ENCODE results near the gene MEI1.

Gene MEI1

GRCh38 chr22:41782751-41783150, 83.4 kb downstream of the MEI1 start:
- Mint-ChIP-seq H3K4me3 (peak overlapping the region; percentile 81), H3K36me3 (ENCODE audit: insufficient read depth) (peaks cover 19% of the 10 kb centered on the region), H3K4me1 (peaks cover 52% of the 10 kb centered on the region), H3K27me3 (no peaks in the 10 kb centered on the region), H3K27ac (ENCODE audit: low read depth) (peak overlapping the region; percentile 91), H3K9me3 (no peaks in the 10 kb centered on the region)
- ATAC-seq (replicated peaks; ENCODE audit: extremely low read depth, poor library complexity, severe bottlenecking) (no peak), DNase-seq (ENCODE audit: low spot score in 2 of 2) (no peak)

- H3K4me1 Mint-ChIP-seq, result peaks cover 32% of the 10 kb centered on the region
- no peak overlapping the region for H3K4me3 Mint-ChIP-seq
- DNase-seq (ENCODE audit: low spot score in 2 of 2) (no peak), ATAC-seq (replicated peaks; ENCODE audit: extremely low read depth, poor library complexity, severe bottlenecking) (no peak)
- H3K9me3 Mint-ChIP-seq, result no peaks in the 10 kb centered on the region
- peak overlapping the region; percentile 19 for H3K27ac Mint-ChIP-seq (ENCODE audit: low read depth)
- H3K36me3 Mint-ChIP-seq (ENCODE audit: insufficient read depth), result peaks cover 21% of the 10 kb centered on the region
- no peaks in the 10 kb centered on the region for H3K27me3 Mint-ChIP-seq
These were observed 88.0 kb downstream of the MEI1 start for GRCh38 chr22:41787331-41787730.

- ATAC-seq (replicated peaks; ENCODE audit: extremely low read depth, poor library complexity, severe bottlenecking), result no peak
- DNase-seq (ENCODE audit: low spot score in 2 of 2), result no peak
- peaks cover 7% of the 10 kb centered on the region for H3K4me1 Mint-ChIP-seq
- H3K4me3 Mint-ChIP-seq, result no peak overlapping the region
- H3K27me3 Mint-ChIP-seq, result no peaks in the 10 kb centered on the region
- no peaks in the 10 kb centered on the region for H3K9me3 Mint-ChIP-seq
- H3K27ac Mint-ChIP-seq (ENCODE audit: low read depth), result peak overlapping the region; percentile 62
- H3K36me3 Mint-ChIP-seq (ENCODE audit: insufficient read depth), result peaks cover 24% of the 10 kb centered on the region
These were observed 94.6 kb downstream of the MEI1 start for GRCh38 chr22:41793871-41794270.

- Mint-ChIP-seq H3K27ac (ENCODE audit: low read depth) (no peak overlapping the region), H3K9me3 (no peaks in the 10 kb centered on the region), H3K36me3 (ENCODE audit: insufficient read depth) (peaks cover 18% of the 10 kb centered on the region), H3K27me3 (no peaks in the 10 kb centered on the region), H3K4me1 (peaks cover 36% of the 10 kb centered on the region), H3K4me3 (peak overlapping the region; percentile 98)
- ATAC-seq (replicated peaks; ENCODE audit: extremely low read depth, poor library complexity, severe bottlenecking) (no peak), DNase-seq (ENCODE audit: low spot score in 2 of 2) (no peak)
These were observed 99.4 kb downstream of the MEI1 start for GRCh38 chr22:41798736-41799135.

GRCh38 chr22:41799486-41800347, 100.4 kb downstream of the MEI1 start:
- Mint-ChIP-seq H3K36me3 (ENCODE audit: insufficient read depth) (peaks cover 13% of the 10 kb centered on the region), H3K4me1 (peaks cover 40% of the 10 kb centered on the region), H3K9me3 (no peaks in the 10 kb centered on the region), H3K4me3 (peak overlapping the region; percentile 98), H3K27ac (ENCODE audit: low read depth) (peak overlapping the region; percentile 94), H3K27me3 (no peaks in the 10 kb centered on the region)
- peak in 1 of 2 donors; percentile 26 for DNase-seq (ENCODE audit: low spot score in 2 of 2)
- peak; percentile 44 for ATAC-seq (replicated peaks; ENCODE audit: extremely low read depth, poor library complexity, severe bottlenecking)

- Mint-ChIP-seq H3K4me3 (peak within 1 kb of the TSS; percentile 98), H3K4me1 (peaks cover 40% of the 10 kb centered on the region), H3K27me3 (no peaks in the 10 kb centered on the region), H3K9me3 (no peaks in the 10 kb centered on the region), H3K36me3 (ENCODE audit: insufficient read depth) (peaks cover 13% of the 10 kb centered on the region), H3K27ac (ENCODE audit: low read depth) (peak within 1 kb of the TSS; percentile 94)
- ATAC-seq (replicated peaks; ENCODE audit: extremely low read depth, poor library complexity, severe bottlenecking) (peak; percentile 98), DNase-seq (ENCODE audit: low spot score in 2 of 2) (peak; percentile 87)
These were observed 101.2 kb downstream of the MEI1 start, which contains the start of gene CCDC134 for GRCh38 chr22:41800348-41801146. Gene CCDC134 (plus strand): TSS chr22:41800679. CDS start chr22:41808891, 8,212 bp downstream.

GRCh38 chr22:41801147-41801819, 102.0 kb downstream of the MEI1 start:
- peak overlapping the region; percentile 94 for H3K27ac Mint-ChIP-seq (ENCODE audit: low read depth)

GRCh38 chr22:41801886-41802285, 102.6 kb downstream of the MEI1 start:
- Mint-ChIP-seq H3K27me3 (no peaks in the 10 kb centered on the region), H3K9me3 (no peaks in the 10 kb centered on the region), H3K36me3 (ENCODE audit: insufficient read depth) (peaks cover 11% of the 10 kb centered on the region), H3K4me1 (peaks cover 40% of the 10 kb centered on the region), H3K27ac (ENCODE audit: low read depth) (no peak overlapping the region), H3K4me3 (peak overlapping the region; percentile 98)
- DNase-seq (ENCODE audit: low spot score in 2 of 2) (no peak), ATAC-seq (replicated peaks; ENCODE audit: extremely low read depth, poor library complexity, severe bottlenecking) (no peak)

More at GRCh38 chr22:41801147-41801819, 102.0 kb downstream of the MEI1 start:
- H3K4me1 Mint-ChIP-seq, result peaks cover 40% of the 10 kb centered on the region
- ATAC-seq (replicated peaks; ENCODE audit: extremely low read depth, poor library complexity, severe bottlenecking) (no peak), DNase-seq (ENCODE audit: low spot score in 2 of 2) (no peak)
- H3K27me3 Mint-ChIP-seq, result no peaks in the 10 kb centered on the region
- peaks cover 11% of the 10 kb centered on the region for H3K36me3 Mint-ChIP-seq (ENCODE audit: insufficient read depth)
- peak overlapping the region; percentile 98 for H3K4me3 Mint-ChIP-seq
- H3K9me3 Mint-ChIP-seq, result no peaks in the 10 kb centered on the region

GRCh38 chr22:41805639-41806038, 106.3 kb downstream of the MEI1 start:
- Mint-ChIP-seq H3K9me3 (no peaks in the 10 kb centered on the region), H3K4me1 (peaks cover 26% of the 10 kb centered on the region), H3K4me3 (no peak overlapping the region), H3K27me3 (no peaks in the 10 kb centered on the region), H3K27ac (ENCODE audit: low read depth) (no peak overlapping the region), H3K36me3 (ENCODE audit: insufficient read depth) (peaks cover 9% of the 10 kb centered on the region)
- ATAC-seq (replicated peaks; ENCODE audit: extremely low read depth, poor library complexity, severe bottlenecking) (no peak), DNase-seq (ENCODE audit: low spot score in 2 of 2) (no peak)

- peaks cover 15% of the 10 kb centered on the region for H3K36me3 Mint-ChIP-seq (ENCODE audit: insufficient read depth)
- H3K27me3 Mint-ChIP-seq, result no peaks in the 10 kb centered on the region
- H3K27ac Mint-ChIP-seq (ENCODE audit: low read depth), result no peak overlapping the region
- peaks cover 4% of the 10 kb centered on the region for H3K4me1 Mint-ChIP-seq
- ATAC-seq (replicated peaks; ENCODE audit: extremely low read depth, poor library complexity, severe bottlenecking) (no peak), DNase-seq (ENCODE audit: low spot score in 2 of 2) (no peak)
- H3K4me3 Mint-ChIP-seq, result no peak overlapping the region
- no peaks in the 10 kb centered on the region for H3K9me3 Mint-ChIP-seq
These were observed 109.1 kb downstream of the MEI1 start for GRCh38 chr22:41808400-41808799.

- Mint-ChIP-seq H3K4me1 (peaks cover 6% of the 10 kb centered on the region), H3K9me3 (no peaks in the 10 kb centered on the region), H3K4me3 (no peak overlapping the region), H3K36me3 (ENCODE audit: insufficient read depth) (peaks cover 19% of the 10 kb centered on the region), H3K27me3 (no peaks in the 10 kb centered on the region), H3K27ac (ENCODE audit: low read depth) (no peak overlapping the region)
- no peak for DNase-seq (ENCODE audit: low spot score in 2 of 2)
- ATAC-seq (replicated peaks; ENCODE audit: extremely low read depth, poor library complexity, severe bottlenecking), result no peak
These were observed 110.7 kb downstream of the MEI1 start for GRCh38 chr22:41810022-41810421.

GRCh38 chr22:41812805-41813545, 113.7 kb downstream of the MEI1 start:
- Mint-ChIP-seq H3K27me3 (no peaks in the 10 kb centered on the region), H3K9me3 (no peaks in the 10 kb centered on the region), H3K36me3 (ENCODE audit: insufficient read depth) (peaks cover 19% of the 10 kb centered on the region), H3K4me1 (peaks cover 6% of the 10 kb centered on the region), H3K4me3 (no peak overlapping the region), H3K27ac (ENCODE audit: low read depth) (peak overlapping the region; percentile 59)
- no peak for DNase-seq (ENCODE audit: low spot score in 2 of 2)
- no peak for ATAC-seq (replicated peaks; ENCODE audit: extremely low read depth, poor library complexity, severe bottlenecking)
